Transverse colon (tissue), 4 donors: ENCODE results near the gene IFNGR2.
"Not testable (repeated sequence)": the region's sequence is repeated elsewhere in the genome, so short reads cannot be mapped to it uniquely, and the experiment has no call there.

Source experiments
- CTCF ChIP-seq, 5 experiments: fragments of 200-600 bp in 3 of 5; fragments of 450-650 bp in 2 of 5; sonication (generic) in 3 of 5; IDR thresholded peaks; 1 replicate in 2 of 5; 2 replicates in 3 of 5; pipeline ENCODE4 v1.5.1; 2016 to 2017; ENCODE audit warnings: antibody characterized with exemption in 5 of 5, inconsistent platforms in 3 of 5, mild to moderate bottlenecking in 2 of 5, moderate library complexity in 1 of 5
- POLR2A ChIP-seq: fragments of 450-650 bp; IDR thresholded peaks from one replicate; pipeline ENCODE4 v1.6.1; 2016; ENCODE audit warnings: antibody characterized with exemption, mild to moderate bottlenecking, moderate library complexity
- POLR2AphosphoS5 ChIP-seq, 3 donors: sonication (generic); formaldehyde crosslinking; IDR thresholded peaks; one replicate each; pipeline ENCODE4 v1.6.1; 2016; ENCODE audit warnings: antibody characterized with exemption in 3 of 3

GRCh38 chr21:33381381-33381780 is 21.8 kb upstream of the IFNGR2 start:
- not testable (repeated sequence) for TF ChIP-seq CTCF (IDR thresholded peaks at IDR 0.05); POLR2A; POLR2AphosphoS5 (IDR thresholded peaks at IDR 0.05)
